HCT116 (cell line): Measurements from ENCODE around the gene CDH23. TPM values are rescaled to one million over a fixed set of nuclear protein-coding genes. Genes with fewer than 3 reads are reported as not detected.

Source experiments
- ATAC-seq: fragments of 200-7000 bp; cut with Tn5 transposase; 2 replicates; pipeline ENCODE4 v1.9.1; 2020; ENCODE audit warnings: mild to moderate bottlenecking, moderate library complexity
- BruUV-seq: library from RNA; stranded (reverse); fragments of 400-500 nt; replicated peaks from 2 replicates; lab custom pipeline; 2021; lab: Mats Ljungman, UMichigan
- CTCF ChIA-PET: fragments of 300-600 bp; sonication (Branson Sonifier 250); formaldehyde crosslinking; loops from one replicate; lab custom pipeline; 2021; ENCODE audit warnings: antibody characterized with exemption; lab: Charles Lee
- POLR2A ChIA-PET: fragments of 300-600, 350-600 bp; sonication (Branson Sonifier 250); formaldehyde crosslinking; loops from one replicate; lab custom pipeline; 2021; ENCODE audit warnings: antibody characterized with exemption; lab: Charles Lee
- RAD21 ChIA-PET, 2 experiments: fragments of 300-600 bp; sonication (Branson Sonifier 250); formaldehyde crosslinking; loops; one replicate each; lab custom pipeline; 2023; ENCODE audit warnings: low total read pairs in 2 of 2; ENCODE audit not compliant: uncharacterized antibody in 2 of 2, unreplicated experiment in 2 of 2, low non-redundant PET in 1 of 2; lab: Charles Lee
- DNase-seq: peaks from one replicate; pipeline ENCODE4 v3.0.0-alpha.2; 2010; ENCODE audit warnings: low read depth, low spot score
- H2AFZ ChIP-seq: fragments of 200-600 bp; shearing (Covaris generic), sonication (generic); 2 replicates; pipeline ENCODE4 v1.6.1; 2017; ENCODE audit warnings: low read depth, mixed run types, mixed read lengths, antibody characterized with exemption, low read length; ENCODE audit not compliant: poor library complexity, severe bottlenecking
- H3K27ac ChIP-seq: 2 replicates; pipeline ENCODE4 v1.5.1; 2012; ENCODE audit warnings: low read depth, low read length
- H3K27me3 ChIP-seq: fragments of 200-600 bp; sonication (generic); 2 replicates; pipeline ENCODE4 v1.6.1; 2016; ENCODE audit warnings: mixed run types, low read length, mixed read lengths; ENCODE audit not compliant: insufficient read depth
- H3K36me3 ChIP-seq, 2 experiments: fragments of 200-500 bp in 1 of 2; fragments of 200-600 bp in 1 of 2; sonication (Bioruptor generic) in 1 of 2; sonication (generic) in 1 of 2; 2 replicates each; pipeline versions ENCODE4 v1.5.1 to v1.6.1; 2014 to 2016; ENCODE audit warnings: low read length in 2 of 2, inconsistent platforms in 1 of 2, mixed read lengths in 1 of 2, mixed run types in 1 of 2; ENCODE audit not compliant: insufficient read depth in 2 of 2, control insufficient read depth in 1 of 2
- H3K4me1 ChIP-seq, 2 experiments: fragments of 200-600 bp in 1 of 2; sonication (generic) in 1 of 2; 2 replicates each; pipeline versions ENCODE4 v1.5.1 to v1.6.1; 2012 to 2017; ENCODE audit warnings: low read length in 2 of 2, inconsistent platforms in 1 of 2, mild to moderate bottlenecking in 1 of 2, mixed read lengths in 1 of 2, mixed run types in 1 of 2, moderate library complexity in 1 of 2; ENCODE audit not compliant: insufficient read depth in 2 of 2, control insufficient read depth in 1 of 2
- H3K4me2 ChIP-seq: fragments of 200-600 bp; sonication (generic); 2 replicates; pipeline ENCODE4 v1.6.1; 2017; ENCODE audit warnings: mixed run types, low read length, mixed read lengths
- H3K4me3 ChIP-seq, 2 experiments: fragments of 200-600 bp in 1 of 2; sonication (generic) in 1 of 2; replicated peaks in 1 of 2; 2 replicates each; pipeline ENCODE4 v1.5.1; 2011 to 2016; ENCODE audit warnings: low read length in 2 of 2, control low read depth in 1 of 2, low read depth in 1 of 2, mild to moderate bottlenecking in 1 of 2, mixed read lengths in 1 of 2, mixed run types in 1 of 2
- H3K79me2 ChIP-seq: fragments of 200-600 bp; sonication (generic); 2 replicates; pipeline ENCODE4 v1.6.1; 2017; ENCODE audit warnings: mild to moderate bottlenecking, mixed run types, low read length, moderate library complexity, mixed read lengths; ENCODE audit not compliant: insufficient read depth
- H3K9ac ChIP-seq: fragments of 200-600 bp; sonication (generic); 2 replicates; pipeline ENCODE4 v1.6.1; 2016; ENCODE audit warnings: low read length, mixed read lengths
- H3K9me2 ChIP-seq: fragments of 200-600 bp; sonication (generic), shearing (Covaris generic); 2 replicates; pipeline ENCODE4 v1.6.1; 2017; ENCODE audit warnings: mixed run types, mild to moderate bottlenecking, moderate library complexity; ENCODE audit not compliant: insufficient read depth
- H3K9me3 ChIP-seq, 2 experiments: fragments of 200-500 bp in 1 of 2; fragments of 200-600 bp in 1 of 2; sonication (Bioruptor generic) in 1 of 2; sonication (generic) in 1 of 2; 2 replicates each; pipeline ENCODE4 v1.6.1; 2014 to 2017; ENCODE audit warnings: low read length in 2 of 2, mixed read lengths in 2 of 2, inconsistent platforms in 1 of 2, low read depth in 1 of 2, mild to moderate bottlenecking in 1 of 2, mixed run types in 1 of 2, moderate library complexity in 1 of 2; ENCODE audit not compliant: control insufficient read depth in 1 of 2, insufficient read depth in 1 of 2
- H4K20me1 ChIP-seq: fragments of 200-600 bp; sonication (generic), shearing (Covaris generic); 2 replicates; pipeline ENCODE4 v1.6.1; 2017; ENCODE audit warnings: mixed run types, mild to moderate bottlenecking, moderate library complexity; ENCODE audit not compliant: insufficient read depth
- CBX3 ChIP-seq: IDR thresholded peaks from 2 replicates; pipeline ENCODE4 v1.6.1; 2012; ENCODE audit warnings: low read depth
- CEBPB ChIP-seq: IDR thresholded peaks from 2 replicates; pipeline ENCODE4 v1.6.1; 2012; ENCODE audit warnings: low read depth
- EGR1 ChIP-seq: IDR thresholded peaks from 2 replicates; pipeline ENCODE4 v1.6.1; 2012; ENCODE audit warnings: low read depth
- ELF1 ChIP-seq: IDR thresholded peaks from 2 replicates; pipeline ENCODE4 v1.6.1; 2012; ENCODE audit warnings: low read depth, borderline replicate concordance
- EZH2 ChIP-seq: fragments of 200-600 bp; sonication (generic); IDR thresholded peaks from 2 replicates; pipeline ENCODE4 v1.6.1; 2017; ENCODE audit warnings: antibody characterized with exemption, mixed run types
- EZH2phosphoT487 ChIP-seq: fragments of 200-600 bp; IDR thresholded peaks from 2 replicates; pipeline ENCODE4 v1.6.1; 2018; ENCODE audit warnings: antibody characterized with exemption, borderline replicate concordance
- JUND ChIP-seq: IDR thresholded peaks from 2 replicates; pipeline ENCODE4 v1.6.1; 2012
- RAD21 ChIP-seq: IDR thresholded peaks from 2 replicates; pipeline ENCODE4 v1.6.1; 2012; ENCODE audit warnings: low read depth, mild to moderate bottlenecking
- SRF ChIP-seq: IDR thresholded peaks from 2 replicates; pipeline ENCODE4 v1.6.1; 2012; ENCODE audit warnings: low read depth
- TCF7L2 ChIP-seq: IDR thresholded peaks from 2 replicates; pipeline ENCODE4 v1.7.0; 2011; ENCODE audit warnings: borderline replicate concordance, inconsistent platforms; ENCODE audit not compliant: insufficient read depth, insufficient read length; ENCODE audit errors: extremely low read depth
- ZFX ChIP-seq: fragments of 450-650 bp; IDR thresholded peaks from 2 replicates; pipeline ENCODE4 v1.6.1; 2017
- ZNF274 ChIP-seq: fragments of 200-500 bp; sonication (Bioruptor generic); IDR thresholded peaks from 2 replicates; pipeline ENCODE4 v1.6.1; 2014; ENCODE audit warnings: mild to moderate bottlenecking, low read depth, low read length, inconsistent platforms
- intact Hi-C: fragments of 100-400 bp; cut with micrococcal nuclease; formaldehyde crosslinking; loops from 2 replicates; pipeline ENCODE4 v1.10.0; 2022
- total RNA-seq: library from RNA; stranded (reverse); gene quantifications from one replicate; pipeline ENCODE4 v1.2.1, GENCODE V29; 2021; ENCODE audit not compliant: unreplicated experiment
- TF ChIP-seq, protein P1 (sequence below): IDR thresholded peaks from 2 replicates; pipeline ENCODE4 v1.6.1; 2012
- TF ChIP-seq, protein P2 (sequence below): IDR thresholded peaks from 2 replicates; pipeline ENCODE4 v1.6.1; 2011; ENCODE audit warnings: mild to moderate bottlenecking, low read length, moderate library complexity; ENCODE audit not compliant: insufficient replicate concordance; ENCODE audit errors: extremely low read depth
- TF ChIP-seq, protein P3 (sequence below), 3 experiments: fragments of 200-600 bp in 1 of 3; sonication (generic) in 1 of 3; IDR thresholded peaks in 2 of 3; conservative IDR thresholded peaks in 1 of 3; 2 replicates each; pipeline ENCODE4 v1.5.1; 2012 to 2017; ENCODE audit warnings: low read depth in 2 of 3, low read length in 2 of 3, antibody characterized with exemption in 1 of 3, borderline replicate concordance in 1 of 3, control low read depth in 1 of 3, mild to moderate bottlenecking in 1 of 3, mixed read lengths in 1 of 3, mixed run types in 1 of 3, moderate library complexity in 1 of 3; ENCODE audit not compliant: insufficient read depth in 1 of 3

Gene CDH23
- total RNA-seq, 1 experiment from 2014 or later = not detected

DNA sequence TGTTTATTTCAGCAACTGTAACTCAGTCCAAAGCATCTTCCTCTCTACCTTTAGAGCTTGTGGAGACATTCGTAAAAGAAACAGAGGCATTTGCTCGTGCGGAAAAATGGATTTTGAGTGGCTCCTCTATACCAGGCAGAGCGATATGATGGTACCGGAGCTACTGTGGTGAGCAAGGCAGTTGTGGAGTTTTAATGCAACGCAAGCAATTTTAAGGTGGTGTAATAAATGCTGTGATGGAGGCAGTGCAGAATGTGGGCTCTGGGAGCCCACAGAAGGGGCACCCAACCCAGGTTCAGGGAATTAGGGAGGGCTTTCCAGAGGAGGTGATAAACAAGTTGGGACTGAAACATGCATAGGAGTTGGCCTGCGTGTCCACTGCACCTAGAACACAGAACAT, 149.5 kb downstream of the CDH23 start:
- H3K4me1 ChIP-seq = no peaks in the 10 kb centered on the region
- no peak overlapping the region for H3K4me2 ChIP-seq
- DNase-seq = no peak
- no peaks in the 10 kb centered on the region for H3K27me3 ChIP-seq
- BruUV-seq = no TSS peak
- no peaks in the 10 kb centered on the region for H3K9me3 ChIP-seq
- H3K79me2 ChIP-seq = no peaks in the 10 kb centered on the region
- no peak overlapping the region for H3K9ac ChIP-seq
- CTCF ChIA-PET = no interaction called here
- no peak overlapping the region for H2AFZ ChIP-seq
- no peak for ATAC-seq
- no peaks in the 10 kb centered on the region for H3K36me3 ChIP-seq
- TF ChIP-seq SRF (no peak), JUND (no peak), ZNF274 (no peak)
- intact Hi-C loops = no loop called here
- no peaks in the 10 kb centered on the region for H3K9me2 ChIP-seq
- RAD21 ChIA-PET = no interaction called here
- POLR2A ChIA-PET = no interaction called here
- H4K20me1 ChIP-seq = no peaks in the 10 kb centered on the region
- no peak overlapping the region for H3K27ac ChIP-seq
- no peak overlapping the region for H3K4me3 ChIP-seq

DNA sequence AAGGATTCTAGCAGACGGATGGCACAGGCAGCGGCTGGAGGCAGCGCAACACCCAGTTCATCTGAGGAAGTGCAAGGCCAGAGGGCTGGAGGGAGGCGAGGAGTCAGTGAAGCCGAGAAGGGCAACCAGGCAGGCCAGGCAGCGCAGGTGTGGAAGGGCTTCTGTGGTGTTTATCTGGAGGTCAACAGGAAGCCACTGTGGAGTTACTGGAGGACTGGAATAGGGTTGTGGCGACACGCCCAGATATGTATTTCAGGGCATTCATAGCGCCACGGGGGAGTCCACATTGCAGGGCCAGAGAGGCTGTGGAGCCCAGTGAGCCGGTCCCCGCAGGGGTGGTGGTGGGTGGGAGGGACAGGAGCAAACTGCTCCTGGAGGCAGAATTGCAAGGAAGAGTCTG, 150.6 kb downstream of the CDH23 start:
- Histone ChIP-seq H3K4me1 (no peaks in the 10 kb centered on the region), H3K4me2 (no peak overlapping the region), H3K79me2 (no peaks in the 10 kb centered on the region), H3K9me3 (no peaks in the 10 kb centered on the region), H3K27me3 (no peaks in the 10 kb centered on the region), H3K27ac (no peak overlapping the region), H3K36me3 (no peaks in the 10 kb centered on the region), H4K20me1 (no peaks in the 10 kb centered on the region), H3K9ac (no peak overlapping the region), H3K9me2 (no peaks in the 10 kb centered on the region)
- ChIA-PET RAD21 (no interaction called here), POLR2A (no interaction called here)
- ATAC-seq = no peak
- no TSS peak for BruUV-seq
- TF ChIP-seq CBX3 = no peak
- TF ChIP-seq CEBPB = no peak
- TF ChIP-seq, protein P1, sequence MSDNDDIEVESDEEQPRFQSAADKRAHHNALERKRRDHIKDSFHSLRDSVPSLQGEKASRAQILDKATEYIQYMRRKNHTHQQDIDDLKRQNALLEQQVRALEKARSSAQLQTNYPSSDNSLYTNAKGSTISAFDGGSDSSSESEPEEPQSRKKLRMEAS = no peak
- TF ChIP-seq ELF1 = no peak
- TF ChIP-seq SRF = no peak
- TF ChIP-seq RAD21 = no peak
- TF ChIP-seq ZFX = no peak
- TF ChIP-seq, protein P2, sequence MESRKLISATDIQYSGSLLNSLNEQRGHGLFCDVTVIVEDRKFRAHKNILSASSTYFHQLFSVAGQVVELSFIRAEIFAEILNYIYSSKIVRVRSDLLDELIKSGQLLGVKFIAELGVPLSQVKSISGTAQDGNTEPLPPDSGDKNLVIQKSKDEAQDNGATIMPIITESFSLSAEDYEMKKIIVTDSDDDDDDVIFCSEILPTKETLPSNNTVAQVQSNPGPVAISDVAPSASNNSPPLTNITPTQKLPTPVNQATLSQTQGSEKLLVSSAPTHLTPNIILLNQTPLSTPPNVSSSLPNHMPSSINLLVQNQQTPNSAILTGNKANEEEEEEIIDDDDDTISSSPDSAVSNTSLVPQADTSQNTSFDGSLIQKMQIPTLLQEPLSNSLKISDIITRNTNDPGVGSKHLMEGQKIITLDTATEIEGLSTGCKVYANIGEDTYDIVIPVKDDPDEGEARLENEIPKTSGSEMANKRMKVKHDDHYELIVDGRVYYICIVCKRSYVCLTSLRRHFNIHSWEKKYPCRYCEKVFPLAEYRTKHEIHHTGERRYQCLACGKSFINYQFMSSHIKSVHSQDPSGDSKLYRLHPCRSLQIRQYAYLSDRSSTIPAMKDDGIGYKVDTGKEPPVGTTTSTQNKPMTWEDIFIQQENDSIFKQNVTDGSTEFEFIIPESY = no peak
- no peak for TF ChIP-seq TCF7L2
- no peak for TF ChIP-seq EZH2phosphoT487
- TF ChIP-seq EZH2 = no peak
- no peak for TF ChIP-seq EGR1
- TF ChIP-seq, protein P3, sequence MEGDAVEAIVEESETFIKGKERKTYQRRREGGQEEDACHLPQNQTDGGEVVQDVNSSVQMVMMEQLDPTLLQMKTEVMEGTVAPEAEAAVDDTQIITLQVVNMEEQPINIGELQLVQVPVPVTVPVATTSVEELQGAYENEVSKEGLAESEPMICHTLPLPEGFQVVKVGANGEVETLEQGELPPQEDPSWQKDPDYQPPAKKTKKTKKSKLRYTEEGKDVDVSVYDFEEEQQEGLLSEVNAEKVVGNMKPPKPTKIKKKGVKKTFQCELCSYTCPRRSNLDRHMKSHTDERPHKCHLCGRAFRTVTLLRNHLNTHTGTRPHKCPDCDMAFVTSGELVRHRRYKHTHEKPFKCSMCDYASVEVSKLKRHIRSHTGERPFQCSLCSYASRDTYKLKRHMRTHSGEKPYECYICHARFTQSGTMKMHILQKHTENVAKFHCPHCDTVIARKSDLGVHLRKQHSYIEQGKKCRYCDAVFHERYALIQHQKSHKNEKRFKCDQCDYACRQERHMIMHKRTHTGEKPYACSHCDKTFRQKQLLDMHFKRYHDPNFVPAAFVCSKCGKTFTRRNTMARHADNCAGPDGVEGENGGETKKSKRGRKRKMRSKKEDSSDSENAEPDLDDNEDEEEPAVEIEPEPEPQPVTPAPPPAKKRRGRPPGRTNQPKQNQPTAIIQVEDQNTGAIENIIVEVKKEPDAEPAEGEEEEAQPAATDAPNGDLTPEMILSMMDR (IDR thresholded peaks at IDR 0.05 in 2 of 3, conservative IDR thresholded peaks at IDR 0.05 in 1 of 3; ENCODE audit: borderline replicate concordance in 1 of 3, insufficient read depth in 1 of 3, low read depth in 2 of 3, low read length in 2 of 3) = no peak
- TF ChIP-seq, all 23 proteins: peak for 0
- no peak overlapping the region for H2AFZ ChIP-seq
- CTCF ChIA-PET = no interaction called here
- H3K4me3 ChIP-seq = no peak overlapping the region
- no peak for DNase-seq
- intact Hi-C loops = no loop called here
